HG02623 (cell line): ENCODE results near the gene GRHL3.

ENCODE experiments used
- ATAC-seq: cut with Tn5 transposase; IDR thresholded peaks from one replicate; pipeline ENCODE4 v1.9.1; 2021; ENCODE audit warnings: moderate library complexity; ENCODE audit not compliant: unreplicated experiment

GRHL3 gene

GRCh38 chr1:24391882-24392603 is 72.9 kb downstream of the GRHL3 start:
- ATAC-seq, result peak; percentile 46

GRCh38 chr1:24392604-24392946 is 73.4 kb downstream of the GRHL3 start:
- no peak for ATAC-seq

- ATAC-seq, result no peak
These were observed 74.0 kb downstream of the GRHL3 start for GRCh38 chr1:24392982-24393650.

GRCh38 chr1:24393892-24394291 is 74.7 kb downstream of the GRHL3 start:
- ATAC-seq, result no peak

DNA sequence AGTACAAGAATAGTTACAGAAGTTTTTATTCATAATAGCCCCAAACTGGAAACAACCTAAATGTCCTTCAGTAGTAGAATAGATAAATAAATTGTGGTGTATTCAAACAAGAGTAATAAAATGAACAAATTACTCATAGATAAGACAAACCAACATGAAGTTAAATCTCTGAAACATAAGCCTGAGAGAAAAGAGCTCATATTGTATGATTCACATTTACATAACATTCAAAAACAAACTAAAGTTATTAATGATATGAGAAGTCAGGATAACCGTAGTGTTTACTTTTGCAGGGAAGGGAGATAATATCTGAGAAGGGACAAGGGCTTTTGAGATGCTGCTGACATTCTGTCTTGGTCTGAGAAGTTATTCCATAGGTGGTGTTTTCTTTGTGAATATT is 80.9 kb downstream of the GRHL3 start:
- no peak for ATAC-seq

DNA sequence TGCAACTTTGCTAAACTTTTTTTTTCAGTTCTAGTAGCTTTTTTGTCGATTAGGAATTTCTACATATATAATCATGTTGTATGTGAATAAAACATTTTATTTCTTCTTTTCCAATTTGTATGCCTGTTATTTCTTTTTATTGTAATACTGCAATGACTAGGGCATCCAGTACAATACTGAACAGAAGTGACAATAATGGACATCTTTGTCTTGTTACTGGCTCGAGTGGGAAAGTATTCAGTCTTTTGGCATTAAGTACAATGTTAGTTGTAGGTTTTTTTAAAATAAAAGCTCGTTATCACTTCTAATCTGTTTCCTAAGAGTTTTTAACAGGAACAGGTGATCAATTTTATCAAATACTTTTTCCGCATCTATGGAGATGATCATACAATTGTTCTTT is 84.6 kb downstream of the GRHL3 start:
- no peak for ATAC-seq
